Activated CD8-positive, alpha-beta memory T cell treated with anti-CD3 and anti-CD28 coated beads for 36 hours (primary cell): ENCODE results near the gene MYO3B. TPM values are rescaled to one million over a fixed set of nuclear protein-coding genes. Genes with fewer than 3 reads are reported as not detected.
"Not testable (repeated sequence)": the region's sequence is repeated elsewhere in the genome, so short reads cannot be mapped to it uniquely, and the experiment has no call there.

Source experiments
- CTCF ChIA-PET: fragments of 350-600 bp; sonication (Branson Sonifier 250); formaldehyde crosslinking; loops from one replicate; lab custom pipeline; 2021; ENCODE audit warnings: antibody characterized with exemption; lab: Charles Lee
- POLR2A ChIA-PET: fragments of 350-600 bp; sonication (Branson Sonifier 250); formaldehyde crosslinking; loops from one replicate; lab custom pipeline; 2021; ENCODE audit warnings: antibody characterized with exemption; lab: Charles Lee
- total RNA-seq, 2 experiments: library from RNA; stranded (reverse); gene quantifications; one replicate each; pipeline ENCODE4 v1.2.3, GENCODE V29; 2021

MYO3B gene
- total RNA-seq, 2 experiments from 2014 or later = 0.19 to 0.31 TPM

GRCh38 chr2:170669909-170670308 lies 492.0 kb downstream of the MYO3B start:
- POLR2A ChIA-PET = no interaction called here
- CTCF ChIA-PET = no interaction called here

GRCh38 chr2:170670651-170671050 lies 492.7 kb downstream of the MYO3B start:
- POLR2A ChIA-PET = no interaction called here
- CTCF ChIA-PET = interaction anchor here (0.6 to 0.8 kb wide), 2 partner anchors 13 to 346 kb away, joined by 3 to 5 read pairs; no protein-coding TSS in a partner anchor

- POLR2A ChIA-PET = no interaction called here
- CTCF ChIA-PET = interaction anchor here (0.6 to 1.0 kb wide), 3 partner anchors 14 to 346 kb away, joined by 3 to 5 read pairs (median 3); no protein-coding TSS in a partner anchor
Measured at GRCh38 chr2:170671079-170671478, 493.1 kb downstream of the MYO3B start.

GRCh38 chr2:170674282-170674681 lies 496.3 kb downstream of the MYO3B start:
- CTCF ChIA-PET = interaction anchor here (0.7 kb wide), 1 partner anchor 61 kb away, joined by 3 read pairs; no protein-coding TSS in a partner anchor
- POLR2A ChIA-PET = not testable (repeated sequence)

DNA sequence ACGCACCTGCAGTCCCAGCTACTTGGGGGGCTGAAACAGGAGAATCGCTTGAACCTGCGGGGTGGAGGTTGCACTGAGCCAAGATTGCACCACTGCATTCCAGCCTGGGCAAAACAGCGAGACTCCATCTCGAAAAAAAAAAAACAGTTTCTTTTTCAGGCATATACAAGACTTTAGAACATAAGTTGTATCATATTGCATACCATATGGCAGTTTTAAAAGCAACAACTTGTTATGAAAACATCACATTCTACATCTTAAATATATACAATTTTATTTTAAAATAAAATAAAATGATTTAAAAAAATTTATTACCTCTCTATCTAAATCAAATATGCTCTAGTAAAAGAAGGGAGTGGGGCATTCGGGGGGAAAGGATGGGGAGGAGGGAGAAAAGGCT lies 497.8 kb downstream of the MYO3B start:
- ChIA-PET CTCF (no interaction called here), POLR2A (no interaction called here)

- CTCF ChIA-PET = no interaction called here
- POLR2A ChIA-PET = interaction anchor here (0.6 kb wide), 1 partner anchor 29 kb away, joined by 9 read pairs; no protein-coding TSS in a partner anchor
Measured at GRCh38 chr2:170679607-170680079, 501.7 kb downstream of the MYO3B start.

DNA sequence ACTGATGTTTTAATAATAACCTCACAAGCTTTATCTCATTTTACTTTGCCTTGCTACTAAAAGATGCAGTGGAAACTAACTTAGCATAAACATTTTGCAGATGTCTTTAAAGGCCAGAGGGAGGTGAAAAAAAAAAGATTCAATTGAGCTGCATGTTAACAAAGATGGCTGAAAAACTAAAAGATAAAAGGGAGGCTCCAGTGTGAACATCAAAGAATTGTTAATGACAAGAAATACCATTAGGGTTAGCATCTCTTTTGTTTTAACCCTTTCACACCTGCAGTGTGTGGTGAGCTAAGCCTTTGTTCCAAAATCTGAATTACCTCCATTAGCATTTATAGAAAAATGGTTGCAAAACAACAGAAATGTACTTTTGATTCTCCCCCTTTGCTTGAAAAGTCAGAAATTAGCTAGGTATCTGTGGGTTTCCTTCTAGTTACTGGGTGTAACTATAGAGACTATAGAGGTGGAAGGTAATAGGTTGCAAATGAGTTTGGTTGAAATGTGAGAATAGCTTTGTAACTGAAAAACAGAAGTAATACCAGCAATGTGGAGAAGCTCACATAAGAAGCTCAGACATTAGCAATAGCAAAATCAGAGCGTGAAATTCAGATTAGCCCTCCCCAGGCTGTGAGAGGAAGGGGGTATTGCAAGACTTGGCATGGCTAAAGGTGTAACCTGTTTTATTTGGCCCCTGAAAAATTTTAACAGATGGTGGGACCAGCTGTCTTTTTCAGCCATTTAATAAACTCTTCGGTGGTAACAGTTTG lies 502.4 kb downstream of the MYO3B start:
- CTCF ChIA-PET = no interaction called here
- POLR2A ChIA-PET = no interaction called here

GRCh38 chr2:170681311-170681710 lies 503.4 kb downstream of the MYO3B start:
- ChIA-PET CTCF (no interaction called here), POLR2A (no interaction called here)

- CTCF ChIA-PET = no interaction called here
- POLR2A ChIA-PET = no interaction called here
Measured at GRCh38 chr2:170685591-170685990, 507.6 kb downstream of the MYO3B start.

DNA sequence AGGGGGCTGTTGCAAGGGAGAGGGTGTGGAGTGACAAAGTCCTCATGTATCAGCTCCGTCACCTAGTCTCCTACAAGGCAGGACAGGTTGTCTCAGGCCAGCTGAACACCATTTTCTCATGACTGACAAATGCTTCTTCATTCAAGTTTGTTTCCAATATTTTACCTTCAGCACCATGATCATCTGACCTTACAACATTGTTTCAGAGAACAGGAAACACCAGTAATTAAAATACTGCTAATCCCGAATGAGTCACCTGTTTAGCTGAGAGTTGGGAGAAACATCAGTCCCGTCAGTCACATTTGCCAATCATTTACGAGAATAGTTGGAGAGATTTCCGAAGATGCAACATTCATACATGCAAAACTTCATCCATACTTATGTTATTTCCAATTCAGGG lies 511.5 kb downstream of the MYO3B start:
- ChIA-PET CTCF (no interaction called here), POLR2A (no interaction called here)

DNA sequence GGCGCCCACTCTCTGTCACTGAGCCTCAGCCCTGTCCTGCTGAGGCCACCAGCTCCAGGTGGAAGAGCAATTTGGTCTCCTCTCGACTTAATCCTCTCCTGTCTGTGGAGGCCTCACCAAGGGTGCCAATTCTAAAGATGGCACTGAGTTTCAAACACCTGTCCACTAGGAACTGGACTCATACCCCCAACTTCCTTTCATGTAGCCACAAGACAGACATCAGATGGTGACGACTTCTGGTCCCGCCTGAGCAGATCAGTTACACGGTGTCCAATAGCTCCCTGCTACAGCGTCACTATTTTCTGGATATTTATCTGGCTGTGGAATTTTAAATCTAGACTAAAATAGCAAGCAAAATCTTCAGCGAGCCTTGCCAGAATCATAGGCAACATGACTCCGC lies 512.7 kb downstream of the MYO3B start:
- ChIA-PET CTCF (no interaction called here), POLR2A (no interaction called here)

- CTCF ChIA-PET = no interaction called here
- POLR2A ChIA-PET = no interaction called here
Measured at GRCh38 chr2:170694316-170694715, 516.4 kb downstream of the MYO3B start.

DNA sequence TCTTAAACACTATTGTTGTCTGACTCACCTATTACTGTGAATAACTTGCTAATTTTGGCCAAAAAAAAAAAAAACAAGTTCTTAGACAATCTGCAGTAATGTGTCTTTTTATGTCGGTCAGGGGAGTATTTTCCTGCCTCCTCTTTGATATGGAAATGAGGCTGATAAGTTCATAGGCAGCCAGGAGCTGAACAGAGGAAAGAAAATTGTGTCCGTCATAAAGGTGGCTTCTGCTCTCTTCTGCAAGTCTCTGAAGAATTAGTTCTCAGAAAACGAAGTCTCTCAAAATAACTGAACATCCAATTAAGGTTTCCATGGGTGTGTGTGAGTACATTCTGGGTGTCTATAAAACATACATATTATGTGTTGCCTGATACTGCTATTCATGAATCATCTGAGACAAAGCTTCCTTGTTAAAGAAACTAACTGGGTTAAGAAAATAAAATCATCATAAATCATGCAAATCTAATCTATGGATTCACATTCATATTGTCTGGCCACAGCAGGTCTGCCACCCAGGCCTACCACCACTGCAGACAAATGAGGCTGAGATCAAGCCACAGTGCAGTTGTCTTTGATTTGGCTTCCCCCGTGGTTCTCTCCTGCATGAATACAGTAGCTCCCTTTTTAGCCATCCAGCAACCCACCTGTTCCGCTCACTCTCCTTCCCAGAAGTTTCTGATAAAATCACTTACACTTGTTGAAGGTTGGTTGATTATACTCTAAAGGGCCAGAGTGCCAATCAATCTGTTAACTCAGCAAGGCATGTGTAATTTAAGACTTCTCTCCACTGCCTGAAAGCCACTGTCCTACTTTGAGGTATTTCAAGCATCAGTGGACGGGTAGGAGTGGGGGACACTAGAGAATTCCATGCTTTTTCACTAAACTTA lies 517.8 kb downstream of the MYO3B start:
- POLR2A ChIA-PET = no interaction called here
- CTCF ChIA-PET = interaction anchor here (0.7 kb wide), 1 partner anchor 136 kb away, joined by 3 read pairs; no protein-coding TSS in a partner anchor

GRCh38 chr2:170696948-170697347 lies 519.0 kb downstream of the MYO3B start:
- CTCF ChIA-PET = no interaction called here
- POLR2A ChIA-PET = no interaction called here

DNA sequence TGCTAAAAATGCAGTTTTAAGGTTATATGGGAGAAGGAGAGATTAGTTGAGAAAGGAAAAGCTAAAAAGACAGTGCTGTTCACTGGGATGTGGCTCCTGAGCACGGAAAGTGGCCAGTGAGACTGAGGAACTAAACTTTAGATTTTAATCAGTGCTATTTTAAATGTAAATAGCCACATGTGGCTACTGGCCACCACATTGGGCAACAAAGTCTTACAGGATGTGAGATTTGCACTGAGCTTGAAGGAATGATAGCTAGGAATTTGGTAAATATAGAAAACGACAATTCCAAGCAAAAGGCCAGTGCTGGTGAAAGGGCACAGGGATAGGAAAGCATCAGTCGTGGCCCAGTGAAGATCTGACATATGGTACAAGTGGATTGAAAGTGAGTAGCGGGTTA lies 523.1 kb downstream of the MYO3B start:
- ChIA-PET POLR2A (no interaction called here), CTCF (no interaction called here)

DNA sequence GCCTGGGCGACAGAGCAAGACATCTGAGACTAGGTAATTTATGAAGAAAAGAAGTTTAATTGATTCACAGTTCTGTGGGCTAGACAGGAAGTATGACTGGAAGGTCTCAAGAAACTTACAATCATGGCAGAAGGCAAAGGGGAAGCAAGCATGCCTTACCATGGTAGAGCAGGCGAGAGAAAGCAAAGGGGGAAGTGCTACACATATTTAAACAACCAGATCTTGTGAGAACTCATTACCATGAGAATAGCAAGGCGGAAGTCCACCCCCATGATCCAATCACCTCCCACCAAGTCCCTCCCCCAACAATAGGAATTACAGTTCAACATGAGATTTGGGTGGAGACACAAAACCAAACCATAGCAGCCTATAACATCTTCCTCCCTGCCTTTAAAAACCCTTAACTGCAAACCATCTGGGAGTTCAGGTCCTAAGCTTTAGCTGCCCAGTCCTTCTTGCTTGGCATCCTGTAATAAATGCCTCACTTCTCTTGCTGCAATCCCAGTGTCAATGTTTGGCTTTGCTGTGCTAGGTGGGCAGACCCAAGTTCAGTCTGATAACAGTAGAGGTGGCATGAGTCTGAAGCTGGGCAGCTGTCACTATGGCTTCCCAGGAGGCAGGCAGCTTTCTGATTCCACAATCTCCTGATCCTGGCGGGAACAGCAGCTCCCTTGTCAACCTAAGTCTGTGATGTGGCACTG lies 526.0 kb downstream of the MYO3B start:
- ChIA-PET CTCF (interaction anchor here (0.7 kb wide), 1 partner anchor 386 kb away, joined by 3 read pairs; no protein-coding TSS in a partner anchor), POLR2A (no interaction called here)
